WERI-Rb-1 (cell line): ENCODE results near the gene ENOX1.
"Not testable (repeated sequence)": the region's sequence is repeated elsewhere in the genome, so short reads cannot be mapped to it uniquely, and the experiment has no call there.

Source experiments
- DNase-seq: peaks from one replicate; pipeline ENCODE4 v3.0.0-alpha.2; 2020
- H3K27ac ChIP-seq: fragments of 250-450 bp; sonication (Bioruptor Pico); 2 replicates; pipeline ENCODE4 v1.5.1; 2020; ENCODE audit warnings: mild to moderate bottlenecking, moderate library complexity
- H3K27me3 ChIP-seq: fragments of 250-450 bp; sonication (Bioruptor Pico); 2 replicates; pipeline ENCODE4 v1.5.1; 2021; ENCODE audit warnings: mild to moderate bottlenecking, low read depth, moderate library complexity; ENCODE audit not compliant: insufficient read depth, severe bottlenecking
- H3K36me3 ChIP-seq: fragments of 250-450 bp; sonication (Bioruptor Pico); 2 replicates; pipeline ENCODE4 v1.5.1; 2020; ENCODE audit warnings: mild to moderate bottlenecking, moderate library complexity
- H3K4me3 ChIP-seq: 2 replicates; pipeline ENCODE4 v1.5.1; 2011; ENCODE audit warnings: low read depth, mild to moderate bottlenecking, control low read depth, low read length
- H3K9me3 ChIP-seq: fragments of 250-450 bp; sonication (Bioruptor Pico); 2 replicates; pipeline ENCODE4 v1.5.1; 2021; ENCODE audit warnings: mild to moderate bottlenecking, moderate library complexity; ENCODE audit not compliant: severe bottlenecking
- TF ChIP-seq, protein P1 (sequence below): IDR thresholded peaks from 2 replicates; pipeline ENCODE4 v1.5.1; 2011; ENCODE audit warnings: low read depth, mild to moderate bottlenecking, control low read depth, inconsistent platforms, low read length

Gene ENOX1

DNA sequence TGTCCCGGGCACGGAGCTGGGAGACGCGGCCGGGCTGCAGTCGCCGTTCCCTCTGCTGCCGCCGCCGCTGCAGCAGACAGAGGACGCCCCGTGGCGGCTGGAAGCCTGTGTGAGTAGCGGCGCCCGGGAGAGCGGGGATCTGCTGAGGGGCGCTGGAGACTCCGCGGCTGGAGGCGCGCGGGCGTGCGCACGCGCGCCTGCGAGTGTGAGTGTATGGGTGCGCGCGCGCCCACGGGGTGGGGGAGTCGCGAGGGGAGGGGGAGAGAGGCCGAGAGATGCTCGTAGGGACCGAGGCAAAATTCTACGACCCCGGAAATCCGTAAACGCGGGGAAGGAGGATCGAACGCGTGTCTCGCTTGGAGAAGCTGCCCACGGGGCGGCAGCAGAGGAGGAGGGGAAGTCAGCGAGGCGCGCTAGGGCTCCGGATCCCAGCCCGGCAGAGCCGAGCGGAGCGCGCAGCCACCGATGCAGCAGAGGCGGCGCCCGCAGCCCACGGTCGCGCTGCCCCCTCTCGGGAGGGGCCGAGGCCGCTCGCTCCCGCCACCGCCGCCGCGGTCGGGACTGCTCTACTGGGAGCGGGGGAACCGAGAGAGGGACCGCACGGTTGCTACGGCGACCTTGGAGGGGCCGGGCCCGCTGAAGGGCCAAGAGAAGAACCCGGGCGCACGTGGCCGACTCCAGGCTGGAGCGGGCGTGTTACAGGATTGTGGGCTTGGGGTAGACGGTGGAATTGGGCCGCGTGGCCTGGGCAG is at the start of gene ENOX1:
Gene ENOX1 (minus strand): TSS at position 207 of the 752 bp plus-strand sequence.
- Histone ChIP-seq H3K27ac (peak within 1 kb of the TSS; percentile 33), H3K4me3 (peak within 1 kb of the TSS; percentile 44), H3K27me3 (no peaks in the 10 kb centered on the region), H3K36me3 (no peaks in the 10 kb centered on the region), H3K9me3 (no peaks in the 10 kb centered on the region)
- peak; percentile 68 for DNase-seq
- TF ChIP-seq, protein P1, sequence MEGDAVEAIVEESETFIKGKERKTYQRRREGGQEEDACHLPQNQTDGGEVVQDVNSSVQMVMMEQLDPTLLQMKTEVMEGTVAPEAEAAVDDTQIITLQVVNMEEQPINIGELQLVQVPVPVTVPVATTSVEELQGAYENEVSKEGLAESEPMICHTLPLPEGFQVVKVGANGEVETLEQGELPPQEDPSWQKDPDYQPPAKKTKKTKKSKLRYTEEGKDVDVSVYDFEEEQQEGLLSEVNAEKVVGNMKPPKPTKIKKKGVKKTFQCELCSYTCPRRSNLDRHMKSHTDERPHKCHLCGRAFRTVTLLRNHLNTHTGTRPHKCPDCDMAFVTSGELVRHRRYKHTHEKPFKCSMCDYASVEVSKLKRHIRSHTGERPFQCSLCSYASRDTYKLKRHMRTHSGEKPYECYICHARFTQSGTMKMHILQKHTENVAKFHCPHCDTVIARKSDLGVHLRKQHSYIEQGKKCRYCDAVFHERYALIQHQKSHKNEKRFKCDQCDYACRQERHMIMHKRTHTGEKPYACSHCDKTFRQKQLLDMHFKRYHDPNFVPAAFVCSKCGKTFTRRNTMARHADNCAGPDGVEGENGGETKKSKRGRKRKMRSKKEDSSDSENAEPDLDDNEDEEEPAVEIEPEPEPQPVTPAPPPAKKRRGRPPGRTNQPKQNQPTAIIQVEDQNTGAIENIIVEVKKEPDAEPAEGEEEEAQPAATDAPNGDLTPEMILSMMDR = 0 out of 2 replicates have a peak, but pooled peaks have one; percentile 1

DNA sequence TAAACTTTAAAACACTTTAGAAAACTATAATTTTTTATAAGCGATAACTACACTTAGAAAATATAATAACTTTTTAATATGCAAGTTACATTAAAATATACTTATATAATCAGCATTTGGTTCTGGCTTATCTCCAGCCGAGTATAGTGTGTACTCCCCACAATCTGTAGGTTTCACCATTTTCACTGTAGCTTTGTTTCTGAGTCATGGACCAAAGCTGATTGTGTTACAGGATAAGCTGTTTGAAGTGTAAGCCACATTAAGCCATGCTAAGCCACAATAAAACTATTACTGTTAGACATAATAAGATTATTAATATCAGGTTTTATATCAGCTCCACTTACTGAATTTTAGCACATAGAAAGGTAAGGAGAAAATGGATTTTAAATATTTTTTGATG is 48.9 kb upstream of the ENOX1 start:
- TF ChIP-seq, protein P1 = no peak
- Histone ChIP-seq H3K9me3 (no peaks in the 10 kb centered on the region), H3K36me3 (no peaks in the 10 kb centered on the region), H3K27me3 (no peaks in the 10 kb centered on the region), H3K4me3 (no peak overlapping the region), H3K27ac (no peak overlapping the region)
- DNase-seq = no peak

DNA sequence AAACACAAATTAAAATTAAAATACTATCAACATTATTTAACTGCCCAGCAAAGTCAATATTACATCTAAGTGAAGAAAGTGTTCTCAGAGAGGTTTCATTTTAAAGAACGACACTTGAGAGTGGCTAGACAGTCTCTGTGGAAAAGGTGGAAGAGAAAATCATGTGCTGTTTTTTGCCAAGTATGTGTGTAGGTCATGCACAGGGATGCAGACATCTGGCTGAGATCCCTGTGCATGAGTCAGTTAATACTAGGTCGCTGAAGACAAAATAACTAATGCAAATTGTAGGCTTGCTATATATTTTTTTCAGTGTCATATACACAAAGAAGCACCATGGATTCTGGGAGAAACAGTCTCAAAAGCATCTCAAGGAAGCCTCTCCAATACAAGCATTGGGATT is 44.3 kb upstream of the ENOX1 start:
- Histone ChIP-seq H3K36me3 (no peaks in the 10 kb centered on the region), H3K4me3 (no peak overlapping the region), H3K9me3 (no peaks in the 10 kb centered on the region), H3K27ac (no peak overlapping the region), H3K27me3 (no peaks in the 10 kb centered on the region)
- TF ChIP-seq, protein P1 = no peak
- no peak for DNase-seq

DNA sequence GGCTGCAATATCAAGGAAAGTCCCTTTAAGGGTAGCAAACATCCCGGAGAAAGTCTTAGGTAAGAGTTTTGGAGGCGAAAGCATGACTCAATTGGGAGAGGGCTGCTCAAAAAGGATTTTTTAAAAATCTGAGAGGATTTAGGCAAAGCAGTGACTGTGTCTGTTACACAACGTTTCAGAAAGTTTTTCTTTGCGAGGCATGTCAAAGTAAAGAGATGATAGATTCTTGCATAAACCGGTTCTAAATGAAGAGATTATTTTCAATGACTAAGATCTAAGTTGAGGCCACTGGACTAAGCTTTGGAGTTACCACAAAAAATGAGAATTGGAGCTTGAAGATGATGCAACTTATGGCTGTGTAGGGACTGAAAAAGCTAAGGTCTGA is 43.7 kb upstream of the ENOX1 start:
- Histone ChIP-seq H3K27me3 (no peaks in the 10 kb centered on the region), H3K4me3 (no peak overlapping the region), H3K27ac (no peak overlapping the region), H3K9me3 (no peaks in the 10 kb centered on the region), H3K36me3 (no peaks in the 10 kb centered on the region)
- TF ChIP-seq, protein P1 = no peak
- no peak for DNase-seq

DNA sequence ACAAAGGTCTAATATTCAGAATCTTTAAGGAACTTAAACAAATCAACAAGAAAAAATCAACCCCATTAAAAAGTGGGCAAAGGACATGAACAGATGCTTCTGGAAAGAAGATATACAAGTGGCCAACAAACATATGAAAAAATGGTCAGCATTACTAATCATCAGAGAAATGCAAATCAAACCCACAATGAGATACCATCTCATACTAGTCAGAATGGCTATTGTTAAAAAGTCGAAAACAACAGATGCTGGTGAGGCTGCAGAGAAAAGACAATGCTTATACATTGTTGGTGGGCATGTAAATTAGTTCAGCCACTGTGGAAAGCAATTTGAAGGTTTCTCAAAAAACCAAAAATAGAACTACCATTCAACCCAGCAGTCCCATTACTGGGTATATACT is 37.9 kb upstream of the ENOX1 start:
- H3K4me3 ChIP-seq, DNase-seq, H3K36me3 ChIP-seq, H3K9me3 ChIP-seq, H3K27ac ChIP-seq, H3K27me3 ChIP-seq: not testable (repeated sequence)

DNA sequence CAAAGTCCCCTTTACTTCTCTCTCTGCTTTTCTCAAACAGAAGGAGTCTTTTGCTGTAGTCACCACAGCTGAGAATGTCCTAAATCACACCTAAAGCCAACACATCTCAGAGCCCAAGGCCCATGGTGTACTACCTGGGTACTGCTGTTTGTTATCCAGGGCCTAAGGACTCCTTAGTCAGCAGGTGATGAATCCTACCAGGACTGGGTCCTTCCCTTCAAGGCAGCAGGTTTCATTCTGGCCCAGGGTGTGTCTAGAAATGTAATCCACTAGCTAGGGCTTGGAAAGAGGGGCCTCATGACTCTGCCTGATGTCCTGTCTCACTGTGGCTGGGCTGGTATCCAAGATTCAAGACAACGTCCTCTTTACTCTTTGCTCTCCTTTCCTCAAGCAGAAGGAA is 36.2 kb upstream of the ENOX1 start:
- no peak for DNase-seq
- TF ChIP-seq, protein P1 = no peak
- no peaks in the 10 kb centered on the region for H3K27me3 ChIP-seq

More for the DNA sequence above, 36.2 kb upstream of the ENOX1 start:
- Histone ChIP-seq H3K27ac (no peak overlapping the region), H3K36me3 (no peaks in the 10 kb centered on the region), H3K4me3 (no peak overlapping the region), H3K9me3 (no peaks in the 10 kb centered on the region)
